HepG2 (cell line): ENCODE data around the gene PCAT7.

Experiments
- CHD2 ChIP-seq: IDR thresholded peaks from 2 replicates; pipeline ENCODE4 v1.6.1; 2011; ENCODE audit warnings: low read depth, low read length, improper control_type of control experiment
- CTCF ChIP-seq: sonication (generic); formaldehyde crosslinking; IDR thresholded peaks from 2 replicates; pipeline ENCODE4 v1.5.0; 2020; ENCODE audit warnings: mild to moderate bottlenecking, missing genetic modification reagents, moderate library complexity
- PHF21A ChIP-seq: sonication (generic); formaldehyde crosslinking; IDR thresholded peaks from 2 replicates; pipeline ENCODE4 v1.5.0; 2020; ENCODE audit warnings: mild to moderate bottlenecking, missing genetic modification reagents
- POLR2AphosphoS5 ChIP-seq: IDR thresholded peaks from 2 replicates; pipeline ENCODE4 v1.6.1; 2012; ENCODE audit warnings: low read depth, low read length
- SMC3 ChIP-seq: IDR thresholded peaks from 2 replicates; pipeline ENCODE4 v1.6.1; 2011; ENCODE audit warnings: low read length, improper control_type of control experiment
- ZNF574 ChIP-seq: sonication (generic); formaldehyde crosslinking; IDR thresholded peaks from 2 replicates; pipeline ENCODE4 v1.4.0; 2020; ENCODE audit warnings: missing genetic modification reagents

- no peak for TF ChIP-seq CHD2
- TF ChIP-seq SMC3 = no peak
- no peak for TF ChIP-seq POLR2AphosphoS5
- TF ChIP-seq PHF21A (CRISPR knock-in tag) = no peak
- no peak for TF ChIP-seq ZNF574 (CRISPR knock-in tag)
- TF ChIP-seq CTCF (CRISPR knock-in tag) = no peak
Observed at GRCh38 chr9:94593459-94594345, 38.8 kb downstream of the PCAT7 start, which contains the start of gene FBP2.
